ENCODE results near the gene CST9.
"Not testable (repeated sequence)": the region's sequence is repeated elsewhere in the genome, so short reads cannot be mapped to it uniquely, and the experiment has no call there.

DNA sequence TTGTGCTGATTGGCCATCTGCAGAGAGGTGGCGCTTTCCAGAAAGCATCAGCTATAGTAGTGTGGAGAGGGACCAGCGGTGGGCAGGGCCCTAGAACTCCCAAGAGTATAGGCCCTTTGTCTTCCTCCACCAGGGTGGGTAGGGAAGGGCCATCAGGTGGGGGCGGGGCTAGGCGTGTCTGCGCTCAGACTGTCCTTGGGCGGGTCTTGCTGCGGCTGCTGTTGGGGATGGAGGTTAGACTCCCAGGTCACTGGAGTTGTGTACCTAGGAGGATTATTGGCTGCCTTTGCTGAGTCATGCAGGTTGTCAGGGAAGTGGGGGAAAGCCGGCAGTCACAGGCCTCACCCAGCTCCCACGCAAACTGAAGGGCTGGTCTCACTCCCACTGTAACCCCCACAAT, 23.9 kb downstream of the CST9 start:
- TF ChIP-seq, protein P1, sequence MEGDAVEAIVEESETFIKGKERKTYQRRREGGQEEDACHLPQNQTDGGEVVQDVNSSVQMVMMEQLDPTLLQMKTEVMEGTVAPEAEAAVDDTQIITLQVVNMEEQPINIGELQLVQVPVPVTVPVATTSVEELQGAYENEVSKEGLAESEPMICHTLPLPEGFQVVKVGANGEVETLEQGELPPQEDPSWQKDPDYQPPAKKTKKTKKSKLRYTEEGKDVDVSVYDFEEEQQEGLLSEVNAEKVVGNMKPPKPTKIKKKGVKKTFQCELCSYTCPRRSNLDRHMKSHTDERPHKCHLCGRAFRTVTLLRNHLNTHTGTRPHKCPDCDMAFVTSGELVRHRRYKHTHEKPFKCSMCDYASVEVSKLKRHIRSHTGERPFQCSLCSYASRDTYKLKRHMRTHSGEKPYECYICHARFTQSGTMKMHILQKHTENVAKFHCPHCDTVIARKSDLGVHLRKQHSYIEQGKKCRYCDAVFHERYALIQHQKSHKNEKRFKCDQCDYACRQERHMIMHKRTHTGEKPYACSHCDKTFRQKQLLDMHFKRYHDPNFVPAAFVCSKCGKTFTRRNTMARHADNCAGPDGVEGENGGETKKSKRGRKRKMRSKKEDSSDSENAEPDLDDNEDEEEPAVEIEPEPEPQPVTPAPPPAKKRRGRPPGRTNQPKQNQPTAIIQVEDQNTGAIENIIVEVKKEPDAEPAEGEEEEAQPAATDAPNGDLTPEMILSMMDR (IDR thresholded peaks at IDR 0.05; ENCODE audit: borderline replicate concordance, extremely low read depth, low read length, poor library complexity, severe bottlenecking), result not testable (repeated sequence)
- not testable (repeated sequence) for TF ChIP-seq EZH2 (IDR thresholded peaks at IDR 0.05; ENCODE audit: borderline replicate concordance, low read depth, low read length, severe bottlenecking)

Data from DND-41 (cell line).